Ishikawa (cell line): ENCODE results near the gene PDZD2.

Experiments used
- EGR1 ChIP-seq: IDR thresholded peaks from 2 replicates; pipeline ENCODE4 v1.6.1; 2012
- EP300 ChIP-seq: IDR thresholded peaks from 2 replicates; pipeline ENCODE4 v1.6.1; 2012; ENCODE audit warnings: borderline replicate concordance
- FOXM1 ChIP-seq: IDR thresholded peaks from 2 replicates; pipeline ENCODE4 v1.6.1; 2012; ENCODE audit warnings: low read depth, borderline replicate concordance
- TAF1 ChIP-seq: IDR thresholded peaks from 2 replicates; pipeline ENCODE4 v1.6.1; 2012; ENCODE audit warnings: low read depth, mild to moderate bottlenecking
- YY1 ChIP-seq: IDR thresholded peaks from 2 replicates; pipeline ENCODE4 v1.6.1; 2012; ENCODE audit warnings: low read depth
- ZBTB7A ChIP-seq: IDR thresholded peaks from 2 replicates; pipeline ENCODE4 v1.6.1; 2012; ENCODE audit warnings: low read depth
- TF ChIP-seq, protein P1 (sequence below): IDR thresholded peaks from 2 replicates; pipeline ENCODE4 v1.6.1; 2012
- TF ChIP-seq, protein P2 (sequence below): IDR thresholded peaks from 2 replicates; pipeline ENCODE4 v1.6.1; 2012; ENCODE audit warnings: low read depth, mild to moderate bottlenecking

DNA sequence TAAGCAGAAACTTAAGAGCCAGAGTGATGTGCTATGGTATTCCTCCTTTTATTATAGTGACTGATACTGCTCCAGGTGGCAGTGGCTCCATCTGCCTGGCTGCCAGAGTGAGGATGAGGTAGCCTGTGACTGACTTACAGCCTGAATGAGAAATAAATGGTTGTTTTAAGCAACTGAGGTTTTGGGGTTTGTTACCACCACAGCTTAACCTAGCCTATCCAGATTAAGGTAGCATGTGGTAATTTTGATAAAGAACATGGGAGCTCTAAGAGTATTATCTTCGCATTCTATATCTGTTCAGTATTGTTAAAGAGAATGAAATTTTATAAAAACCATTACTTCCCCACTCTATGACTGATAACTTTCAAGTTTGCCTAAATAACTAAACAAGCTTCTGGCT, 496.2 kb downstream of the PDZD2 start:
- TF ChIP-seq EP300 (no peak), YY1 (no peak), TAF1 (no peak), FOXM1 (no peak), ZBTB7A (no peak), EGR1 (no peak)
- TF ChIP-seq, protein P1, sequence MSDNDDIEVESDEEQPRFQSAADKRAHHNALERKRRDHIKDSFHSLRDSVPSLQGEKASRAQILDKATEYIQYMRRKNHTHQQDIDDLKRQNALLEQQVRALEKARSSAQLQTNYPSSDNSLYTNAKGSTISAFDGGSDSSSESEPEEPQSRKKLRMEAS = no peak
- TF ChIP-seq, protein P2, sequence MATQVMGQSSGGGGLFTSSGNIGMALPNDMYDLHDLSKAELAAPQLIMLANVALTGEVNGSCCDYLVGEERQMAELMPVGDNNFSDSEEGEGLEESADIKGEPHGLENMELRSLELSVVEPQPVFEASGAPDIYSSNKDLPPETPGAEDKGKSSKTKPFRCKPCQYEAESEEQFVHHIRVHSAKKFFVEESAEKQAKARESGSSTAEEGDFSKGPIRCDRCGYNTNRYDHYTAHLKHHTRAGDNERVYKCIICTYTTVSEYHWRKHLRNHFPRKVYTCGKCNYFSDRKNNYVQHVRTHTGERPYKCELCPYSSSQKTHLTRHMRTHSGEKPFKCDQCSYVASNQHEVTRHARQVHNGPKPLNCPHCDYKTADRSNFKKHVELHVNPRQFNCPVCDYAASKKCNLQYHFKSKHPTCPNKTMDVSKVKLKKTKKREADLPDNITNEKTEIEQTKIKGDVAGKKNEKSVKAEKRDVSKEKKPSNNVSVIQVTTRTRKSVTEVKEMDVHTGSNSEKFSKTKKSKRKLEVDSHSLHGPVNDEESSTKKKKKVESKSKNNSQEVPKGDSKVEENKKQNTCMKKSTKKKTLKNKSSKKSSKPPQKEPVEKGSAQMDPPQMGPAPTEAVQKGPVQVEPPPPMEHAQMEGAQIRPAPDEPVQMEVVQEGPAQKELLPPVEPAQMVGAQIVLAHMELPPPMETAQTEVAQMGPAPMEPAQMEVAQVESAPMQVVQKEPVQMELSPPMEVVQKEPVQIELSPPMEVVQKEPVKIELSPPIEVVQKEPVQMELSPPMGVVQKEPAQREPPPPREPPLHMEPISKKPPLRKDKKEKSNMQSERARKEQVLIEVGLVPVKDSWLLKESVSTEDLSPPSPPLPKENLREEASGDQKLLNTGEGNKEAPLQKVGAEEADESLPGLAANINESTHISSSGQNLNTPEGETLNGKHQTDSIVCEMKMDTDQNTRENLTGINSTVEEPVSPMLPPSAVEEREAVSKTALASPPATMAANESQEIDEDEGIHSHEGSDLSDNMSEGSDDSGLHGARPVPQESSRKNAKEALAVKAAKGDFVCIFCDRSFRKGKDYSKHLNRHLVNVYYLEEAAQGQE = no peak
